A549 (cell line): ENCODE measurements around the gene LCE1F. TPM values are rescaled to one million over a fixed set of nuclear protein-coding genes. Genes with fewer than 3 reads are reported as not detected.

Experiments
- ATAC-seq, 2 experiments: fragments of 200-7000 bp in 1 of 2; fragments of >200 bp in 1 of 2; cut with Nextera tagmentation in 1 of 2; cut with Tn5 transposase in 1 of 2; 3 replicates each; pipeline versions ENCODE4 v1.8.0 to v1.9.1; 2018 to 2020; ENCODE audit warnings: mild to moderate bottlenecking in 1 of 2, moderate library complexity in 1 of 2
- CTCF ChIA-PET: fragments of 300-600 bp; sonication (Branson Sonifier 250); formaldehyde crosslinking; extraction: SDS; loops from one replicate; lab custom pipeline; 2021; ENCODE audit warnings: antibody characterized with exemption, inconsistent platforms; lab: Yijun Ruan, JAX
- POLR2A ChIA-PET: fragments of 350-600 bp; formaldehyde crosslinking; extraction: SDS; loops from one replicate; lab custom pipeline; 2021; ENCODE audit warnings: antibody characterized with exemption, inconsistent platforms; lab: Yijun Ruan, JAX
- DNase-seq, 2 experiments: peaks; one replicate each; pipeline versions ENCODE4 v3.0.0 to v3.0.0-alpha.2; 2011 to 2016; ENCODE audit warnings: low read depth in 1 of 2, low spot score in 1 of 2
- FAIRE-seq: peaks from 2 replicates; lab custom pipeline; 2011; peaks lifted over from hg19 to GRCh38; lab: Jason Lieb, UNC
- H3K27ac ChIP-seq, 2 experiments: fragments of >200 bp; sonication (Bioruptor Twin); formaldehyde crosslinking; 3 replicates each; pipeline ENCODE4 v1.5.1; 2016 to 2017
- H3K4me1 ChIP-seq: fragments of >200 bp; sonication (Bioruptor Twin); formaldehyde crosslinking; 3 replicates; pipeline ENCODE4 v1.6.1; 2016
- H3K4me2 ChIP-seq: fragments of >200 bp; sonication (Bioruptor Twin); formaldehyde crosslinking; 3 replicates; pipeline ENCODE4 v1.6.1; 2016
- H3K4me3 ChIP-seq: fragments of >200 bp; sonication (Bioruptor Twin); formaldehyde crosslinking; 3 replicates; pipeline ENCODE4 v1.5.1; 2016
- H3K9me3 ChIP-seq: fragments of >200 bp; sonication (Bioruptor Twin); formaldehyde crosslinking; 3 replicates; pipeline ENCODE4 v1.6.1; 2016
- BHLHE40 ChIP-seq: IDR thresholded peaks from 2 replicates; pipeline ENCODE4 v1.6.1; 2012; ENCODE audit warnings: low read depth, low read length, inconsistent platforms
- CBX2 ChIP-seq: fragments of 200-600 bp; sonication (generic); IDR thresholded peaks from 2 replicates; pipeline ENCODE4 v1.6.1; 2016; ENCODE audit warnings: low read depth, mild to moderate bottlenecking, borderline replicate concordance
- CBX8 ChIP-seq: fragments of 200-600 bp; sonication (generic); IDR thresholded peaks from 2 replicates; pipeline ENCODE4 v1.6.1; 2016
- CHD2 ChIP-seq: fragments of 150-350 bp; IDR thresholded peaks from 2 replicates; pipeline ENCODE4 v1.6.1; 2014; ENCODE audit warnings: low read length; ENCODE audit not compliant: partially characterized antibody
- ESRRA ChIP-seq: fragments of 150-350 bp; IDR thresholded peaks from 2 replicates; pipeline ENCODE4 v1.6.1; 2014; ENCODE audit warnings: mild to moderate bottlenecking, low read length, borderline replicate concordance
- GATA3 ChIP-seq: IDR thresholded peaks from 2 replicates; pipeline ENCODE4 v1.6.1; 2012; ENCODE audit warnings: borderline replicate concordance
- HOXA7 ChIP-seq: fragments of 250-450 bp; sonication (Bioruptor Pico); IDR thresholded peaks from 2 replicates; pipeline ENCODE4 v1.5.0; 2020; ENCODE audit warnings: mild to moderate bottlenecking, moderate library complexity
- JUN ChIP-seq, 2 experiments: fragments of >200 bp; sonication (Bioruptor Twin); formaldehyde crosslinking; IDR thresholded peaks; 2 replicates in 1 of 2; 3 replicates in 1 of 2; pipeline ENCODE4 v1.6.1; 2016 to 2017
- JUNB ChIP-seq: fragments of >200 bp; sonication (Bioruptor Twin); formaldehyde crosslinking; IDR thresholded peaks from 2 replicates; pipeline ENCODE4 v1.6.1; 2016
- KDM1A ChIP-seq: fragments of 200-600 bp; sonication (generic); IDR thresholded peaks from 2 replicates; pipeline ENCODE4 v1.6.1; 2016; ENCODE audit warnings: low read depth, mild to moderate bottlenecking
- KDM5A ChIP-seq: fragments of 200-600 bp; sonication (generic); IDR thresholded peaks from 2 replicates; pipeline ENCODE4 v1.6.1; 2016; ENCODE audit warnings: antibody characterized with exemption, mild to moderate bottlenecking
- MAFK ChIP-seq: fragments of 450-650 bp; IDR thresholded peaks from 2 replicates; pipeline ENCODE4 v1.6.1; 2014; ENCODE audit not compliant: partially characterized antibody
- MYC ChIP-seq: IDR thresholded peaks from 2 replicates; pipeline ENCODE4 v1.6.1; 2012; ENCODE audit warnings: mild to moderate bottlenecking, inconsistent platforms, low read length, improper control_type of control experiment, borderline replicate concordance
- NR3C1 ChIP-seq: fragments of >200 bp; sonication (Bioruptor Twin); formaldehyde crosslinking; IDR thresholded peaks from 3 replicates; pipeline ENCODE4 v1.6.1; 2017
- POLR2A ChIP-seq: IDR thresholded peaks from 2 replicates; pipeline ENCODE4 v1.6.1; 2012; ENCODE audit warnings: mild to moderate bottlenecking, low read length
- RARB ChIP-seq: fragments of 250-450 bp; sonication (Bioruptor Pico); IDR thresholded peaks from 2 replicates; pipeline ENCODE4 v1.8.0; 2021; ENCODE audit warnings: mild to moderate bottlenecking, moderate library complexity
- RCOR1 ChIP-seq: fragments of 150-350 bp; IDR thresholded peaks from 2 replicates; pipeline ENCODE4 v1.6.1; 2014; ENCODE audit warnings: antibody characterized with exemption, low read length, low read depth
- RFX5 ChIP-seq: fragments of 450-650 bp; IDR thresholded peaks from 2 replicates; pipeline ENCODE4 v1.7.1; 2014; ENCODE audit warnings: antibody characterized with exemption, mild to moderate bottlenecking, moderate library complexity
- RNF2 ChIP-seq: fragments of 200-600 bp; sonication (generic); IDR thresholded peaks from 2 replicates; pipeline ENCODE4 v1.6.1; 2016; ENCODE audit warnings: low read depth, mild to moderate bottlenecking, antibody characterized with exemption, moderate library complexity, borderline replicate concordance
- ZC3H11A ChIP-seq: fragments of 450-650 bp; IDR thresholded peaks from 2 replicates; pipeline ENCODE4 v1.6.1; 2014; ENCODE audit warnings: antibody characterized with exemption, mild to moderate bottlenecking
- ZSCAN20 ChIP-seq: fragments of 250-450 bp; sonication (Bioruptor Pico); IDR thresholded peaks from 2 replicates; pipeline ENCODE4 v1.8.0; 2022; ENCODE audit warnings: mild to moderate bottlenecking, moderate library complexity
- WGBS: methylation state at CpG from one replicate; pipeline ENCODE4 v1.1.6; 2017; ENCODE audit errors: missing lambda C conversion rate; 5-methylcytosine and 5-hydroxymethylcytosine counted together
- polyA plus RNA-seq, 4 experiments: library from polyadenylated mRNA; depleted of rRNA in 3 of 4; stranded (reverse); fragments of >200 nt; fragmentation: RNase III in 1 of 4; extraction: RNeasy Plus Mini Kit Qiagen cat#74134 plus additional on column Dnase treatment in 1 of 4; gene quantifications; 2 replicates in 3 of 4; 3 replicates in 1 of 4; pipeline ENCODE4 v1.2.3, GENCODE V29; 2011 to 2017
- TF ChIP-seq, protein P1 (sequence below): fragments of 150-350 bp; IDR thresholded peaks from 2 replicates; pipeline ENCODE4 v1.6.1; 2014; ENCODE audit warnings: low read depth, mild to moderate bottlenecking, low read length
- TF ChIP-seq, protein P2 (sequence below): IDR thresholded peaks from 2 replicates; pipeline ENCODE4 v1.6.1; 2012; ENCODE audit warnings: low read depth, borderline replicate concordance
- TF ChIP-seq, protein P3 (sequence below): fragments of 450-650 bp; IDR thresholded peaks from 2 replicates; pipeline ENCODE4 v1.6.1; 2014; ENCODE audit warnings: antibody characterized with exemption

The LCE1F gene
- polyA plus RNA-seq, 2 of the 4 experiments (the other 2 are of a cell fraction), result not detected

DNA sequence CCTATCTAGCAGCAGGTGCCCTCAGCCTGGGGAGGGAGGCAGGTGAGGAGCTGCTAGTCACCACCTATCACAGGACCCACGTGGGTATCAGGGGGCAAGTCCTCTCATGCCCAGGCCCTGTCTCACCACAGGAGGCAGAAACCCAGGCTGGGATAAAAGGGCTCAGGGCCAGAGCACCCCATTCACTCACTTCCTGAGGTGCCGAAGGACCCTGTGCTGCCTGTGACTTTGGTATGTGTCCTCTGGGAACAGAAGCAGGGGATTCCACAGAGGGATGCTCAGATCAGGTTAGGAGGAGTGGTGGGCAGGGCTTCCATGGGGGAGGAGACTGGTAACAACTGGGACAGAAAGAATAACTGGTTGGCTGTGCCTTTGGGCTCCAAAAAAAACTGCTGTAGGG lies 11.1 kb downstream of the LCE1F start, which contains the start of gene LCE1E:
Gene LCE1E (plus strand): TSS at position 181 of the 400 bp plus-strand sequence. CDS start 1,043 bp downstream, outside the sequence.
- Histone ChIP-seq H3K4me1 (no peaks in the 10 kb centered on the region), H3K4me3 (no peak within 1 kb of the TSS), H3K27ac (no peak within 1 kb of the TSS), H3K9me3 (no peaks in the 10 kb centered on the region), H3K4me2 (no peak within 1 kb of the TSS)
- 45% methylated on average over 2 of the region's 2 CpGs for WGBS
- CTCF ChIA-PET, result interaction anchor here (1.4 kb wide), 1 partner anchor 17 kb away, joined by 5 read pairs; no protein-coding TSS in a partner anchor
- TF ChIP-seq, protein P1, sequence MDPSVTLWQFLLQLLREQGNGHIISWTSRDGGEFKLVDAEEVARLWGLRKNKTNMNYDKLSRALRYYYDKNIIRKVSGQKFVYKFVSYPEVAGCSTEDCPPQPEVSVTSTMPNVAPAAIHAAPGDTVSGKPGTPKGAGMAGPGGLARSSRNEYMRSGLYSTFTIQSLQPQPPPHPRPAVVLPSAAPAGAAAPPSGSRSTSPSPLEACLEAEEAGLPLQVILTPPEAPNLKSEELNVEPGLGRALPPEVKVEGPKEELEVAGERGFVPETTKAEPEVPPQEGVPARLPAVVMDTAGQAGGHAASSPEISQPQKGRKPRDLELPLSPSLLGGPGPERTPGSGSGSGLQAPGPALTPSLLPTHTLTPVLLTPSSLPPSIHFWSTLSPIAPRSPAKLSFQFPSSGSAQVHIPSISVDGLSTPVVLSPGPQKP, result no peak
- no peak for TF ChIP-seq MYC
- no peak for TF ChIP-seq RNF2
- TF ChIP-seq JUN (IDR thresholded peaks at IDR 0.05), result no peak
- no peak for TF ChIP-seq CBX8
- TF ChIP-seq KDM5A, result no peak
- TF ChIP-seq CHD2, result no peak
- no peak for TF ChIP-seq RFX5
- no peak for TF ChIP-seq RARB (CRISPR knock-in tag)
- no peak for TF ChIP-seq MAFK
- TF ChIP-seq JUNB, result no peak
- TF ChIP-seq RCOR1, result no peak
- TF ChIP-seq ZSCAN20, result no peak
- no peak for TF ChIP-seq ZC3H11A
- TF ChIP-seq, protein P2, sequence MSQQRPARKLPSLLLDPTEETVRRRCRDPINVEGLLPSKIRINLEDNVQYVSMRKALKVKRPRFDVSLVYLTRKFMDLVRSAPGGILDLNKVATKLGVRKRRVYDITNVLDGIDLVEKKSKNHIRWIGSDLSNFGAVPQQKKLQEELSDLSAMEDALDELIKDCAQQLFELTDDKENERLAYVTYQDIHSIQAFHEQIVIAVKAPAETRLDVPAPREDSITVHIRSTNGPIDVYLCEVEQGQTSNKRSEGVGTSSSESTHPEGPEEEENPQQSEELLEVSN, result no peak
- TF ChIP-seq CBX2, result no peak
- DNase-seq (no peak), FAIRE-seq (no peak), ATAC-seq (peak in 1 of 2 experiments; percentile 56; a peak in 1 of 6 replicates)
- POLR2A ChIA-PET, result no interaction called here

DNA sequence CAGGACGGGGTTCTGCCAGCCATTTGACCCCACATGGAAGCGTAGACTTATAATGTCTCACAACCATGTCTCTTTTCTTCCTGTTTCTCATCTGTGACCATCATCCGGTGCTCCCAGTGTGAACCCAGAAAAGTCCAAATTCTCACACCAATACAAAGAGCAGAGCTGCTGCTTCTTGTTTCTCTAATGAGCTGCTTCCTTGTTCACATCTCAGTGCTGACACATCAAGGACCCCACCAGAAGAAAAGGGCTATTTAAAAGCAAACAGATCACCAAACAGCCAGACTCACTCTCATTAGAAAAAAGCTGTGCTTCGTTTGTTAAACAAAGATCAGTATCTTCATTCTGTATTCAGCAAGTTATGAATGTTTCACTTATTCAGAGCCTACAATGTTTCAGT lies 20.7 kb downstream of the LCE1F start:
- ATAC-seq (no peak), FAIRE-seq (no peak), DNase-seq (no peak)
- Histone ChIP-seq H3K27ac (no peak overlapping the region), H3K9me3 (no peaks in the 10 kb centered on the region), H3K4me1 (no peaks in the 10 kb centered on the region), H3K4me2 (no peak overlapping the region), H3K4me3 (no peak overlapping the region)
- POLR2A ChIA-PET, result no interaction called here
- no peak for TF ChIP-seq CBX2
- no peak for TF ChIP-seq RNF2
- CTCF ChIA-PET, result no interaction called here
- WGBS, result no CpG with 5 or more reads among the region's 4 CpGs

DNA sequence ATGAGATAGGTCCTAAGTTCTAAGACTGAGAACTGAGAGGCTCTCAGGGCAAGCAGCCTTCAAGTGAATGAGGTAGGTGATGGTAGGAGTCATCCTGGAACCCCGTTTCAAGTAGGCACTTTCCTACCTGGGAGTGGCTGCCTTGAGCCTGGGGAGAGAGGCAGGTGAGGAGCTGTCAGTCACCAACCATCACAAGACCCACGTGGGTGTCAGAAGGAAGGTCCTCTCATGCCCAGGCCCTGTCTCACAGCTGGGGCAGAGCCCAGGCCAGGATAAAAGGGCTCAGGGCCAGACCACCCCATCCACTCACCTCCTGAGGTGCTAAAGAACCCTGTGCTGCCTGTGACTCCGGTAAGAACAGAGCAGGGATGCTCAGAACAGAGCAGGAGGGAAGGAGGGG lies 21.5 kb downstream of the LCE1F start, which contains the start of gene LCE1D:
Gene LCE1D (plus strand): TSS at position 301 of the 400 bp plus-strand sequence. CDS start 1,074 bp downstream, outside the sequence.
- no peak within 1 kb of the TSS for H3K27ac ChIP-seq
- no peak within 1 kb of the TSS for H3K4me3 ChIP-seq
- WGBS, result no CpG with 5 or more reads among the region's 3 CpGs
- H3K4me1 ChIP-seq, result no peaks in the 10 kb centered on the region
- ATAC-seq (no peak), FAIRE-seq (no peak), DNase-seq (no peak)
- no peaks in the 10 kb centered on the region for H3K9me3 ChIP-seq
- H3K4me2 ChIP-seq, result no peak within 1 kb of the TSS
- ChIA-PET CTCF (no interaction called here), POLR2A (no interaction called here)
- TF ChIP-seq, protein P3, sequence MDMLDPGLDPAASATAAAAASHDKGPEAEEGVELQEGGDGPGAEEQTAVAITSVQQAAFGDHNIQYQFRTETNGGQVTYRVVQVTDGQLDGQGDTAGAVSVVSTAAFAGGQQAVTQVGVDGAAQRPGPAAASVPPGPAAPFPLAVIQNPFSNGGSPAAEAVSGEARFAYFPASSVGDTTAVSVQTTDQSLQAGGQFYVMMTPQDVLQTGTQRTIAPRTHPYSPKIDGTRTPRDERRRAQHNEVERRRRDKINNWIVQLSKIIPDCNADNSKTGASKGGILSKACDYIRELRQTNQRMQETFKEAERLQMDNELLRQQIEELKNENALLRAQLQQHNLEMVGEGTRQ, result no peak
- TF ChIP-seq, protein P2, result no peak
- TF ChIP-seq POLR2A (no peak), BHLHE40 (no peak), CHD2 (no peak), KDM1A (no peak), ESRRA (no peak), JUN (IDR thresholded peaks at IDR 0.05) (no peak), NR3C1 (no peak), HOXA7 (CRISPR knock-in tag) (no peak), JUNB (no peak), GATA3 (no peak)
